Neuronal stem cell (in vitro differentiated cells): ENCODE measurements around the gene PLA2G4B.

Experiments used
- DNase-seq: peaks from one replicate; pipeline ENCODE4 v3.0.0-alpha.2; 2013; ENCODE audit warnings: low spot score
- H2AFZ ChIP-seq: one replicate; pipeline ENCODE4 v1.6.1; 2013; ENCODE audit warnings: mild to moderate bottlenecking, low read length, inconsistent platforms
- H2AK5ac ChIP-seq: 2 replicates; pipeline ENCODE4 v1.6.1; 2013; ENCODE audit warnings: low read depth, mild to moderate bottlenecking, inconsistent platforms, low read length, moderate library complexity, mixed read lengths
- H2BK120ac ChIP-seq: 2 replicates; pipeline ENCODE4 v1.6.1; 2013; ENCODE audit warnings: low read depth, mild to moderate bottlenecking, inconsistent platforms, low read length, moderate library complexity, mixed read lengths
- H2BK12ac ChIP-seq: one replicate; pipeline ENCODE4 v1.6.1; 2013; ENCODE audit warnings: low read length, inconsistent platforms
- H2BK15ac ChIP-seq: 2 replicates; pipeline ENCODE4 v1.6.1; 2013; ENCODE audit warnings: mild to moderate bottlenecking, low read length, inconsistent platforms, mixed read lengths
- H2BK5ac ChIP-seq: one replicate; pipeline ENCODE4 v1.6.1; 2013; ENCODE audit warnings: inconsistent platforms, mild to moderate bottlenecking, low read length, moderate library complexity
- H3K14ac ChIP-seq: one replicate; pipeline ENCODE4 v1.6.1; 2013; ENCODE audit warnings: low read length, inconsistent platforms
- H3K18ac ChIP-seq: 2 replicates; pipeline ENCODE4 v1.6.1; 2013; ENCODE audit warnings: low read length, inconsistent platforms
- H3K23ac ChIP-seq: 2 replicates; pipeline ENCODE4 v1.6.1; 2013; ENCODE audit warnings: low read depth, mild to moderate bottlenecking, mixed read lengths, low read length, inconsistent platforms; ENCODE audit not compliant: poor library complexity
- H3K27ac ChIP-seq: replicated peaks from 3 replicates; pipeline ENCODE4 v1.5.1; 2013; ENCODE audit warnings: low read length, inconsistent platforms
- H3K27me3 ChIP-seq, 3 experiments: 2 replicates each; pipeline ENCODE4 v1.6.1; 2013; ENCODE audit warnings: low read length in 3 of 3, mild to moderate bottlenecking in 2 of 3, inconsistent platforms in 1 of 3, low read depth in 1 of 3, mixed read lengths in 1 of 3, moderate library complexity in 1 of 3; ENCODE audit not compliant: control insufficient read depth in 3 of 3, insufficient read depth in 3 of 3
- H3K36me3 ChIP-seq, 2 donors: replicated peaks in 1 of 2; 2 replicates each; pipeline ENCODE4 v1.6.1; 2013; ENCODE audit warnings: low read length in 2 of 2; ENCODE audit not compliant: control insufficient read depth in 2 of 2, insufficient read depth in 2 of 2
- H3K4ac ChIP-seq: 2 replicates; pipeline ENCODE4 v1.6.1; 2013; ENCODE audit warnings: inconsistent platforms, mild to moderate bottlenecking, low read length, moderate library complexity
- H3K4me1 ChIP-seq, 2 donors: 1 replicate in 1 of 2; 2 replicates in 1 of 2; pipeline ENCODE4 v1.6.1; 2013; ENCODE audit warnings: low read length in 2 of 2, low read depth in 1 of 2; ENCODE audit not compliant: control insufficient read depth in 2 of 2, insufficient read depth in 1 of 2
- H3K4me2 ChIP-seq: one replicate; pipeline ENCODE4 v1.6.1; 2013; ENCODE audit warnings: mild to moderate bottlenecking, low read length, inconsistent platforms; ENCODE audit not compliant: insufficient read depth, poor library complexity, severe bottlenecking
- H3K4me3 ChIP-seq, 2 donors: 2 replicates each; pipeline ENCODE4 v1.5.1; 2013; ENCODE audit warnings: low read length in 2 of 2, mild to moderate bottlenecking in 2 of 2, inconsistent platforms in 1 of 2, moderate library complexity in 1 of 2
- H3K79me1 ChIP-seq: one replicate; pipeline ENCODE4 v1.6.1; 2013; ENCODE audit warnings: low read depth, mild to moderate bottlenecking, inconsistent platforms, low read length, moderate library complexity
- H3K9ac ChIP-seq: one replicate; pipeline ENCODE4 v1.6.1; 2013; ENCODE audit warnings: mild to moderate bottlenecking, low read depth, low read length, inconsistent platforms; ENCODE audit not compliant: poor library complexity
- H3K9me3 ChIP-seq, 2 donors: replicated peaks in 1 of 2; 2 replicates each; pipeline versions ENCODE3 to v1.6.1; 2013; ENCODE audit warnings: low read length in 2 of 2, mild to moderate bottlenecking in 2 of 2, inconsistent platforms in 1 of 2, low read depth in 1 of 2, mixed read lengths in 1 of 2, moderate library complexity in 1 of 2; ENCODE audit not compliant: control insufficient read depth in 2 of 2, insufficient read depth in 1 of 2
- H4K8ac ChIP-seq: one replicate; pipeline ENCODE4 v1.6.1; 2013; ENCODE audit warnings: low read depth, mild to moderate bottlenecking, inconsistent platforms, low read length, moderate library complexity
- H4K91ac ChIP-seq: one replicate; pipeline ENCODE4 v1.6.1; 2013; ENCODE audit warnings: low read length, low read depth, mild to moderate bottlenecking, inconsistent platforms; ENCODE audit not compliant: poor library complexity
- WGBS, 2 donors: extraction: QIAGEN DNeasy Blood & Tissue Kit; methylation state at CpG; one replicate each; pipeline ENCODE4 v1.1.7; 2013; ENCODE audit warnings: missing lambda C conversion rate in 2 of 2, mixed read lengths in 1 of 2; ENCODE audit not compliant: insufficient read length in 2 of 2, insufficient replicate concordance in 1 of 2; ENCODE audit errors: extremely low coverage in 2 of 2; 5-methylcytosine and 5-hydroxymethylcytosine counted together

PLA2G4B gene

DNA sequence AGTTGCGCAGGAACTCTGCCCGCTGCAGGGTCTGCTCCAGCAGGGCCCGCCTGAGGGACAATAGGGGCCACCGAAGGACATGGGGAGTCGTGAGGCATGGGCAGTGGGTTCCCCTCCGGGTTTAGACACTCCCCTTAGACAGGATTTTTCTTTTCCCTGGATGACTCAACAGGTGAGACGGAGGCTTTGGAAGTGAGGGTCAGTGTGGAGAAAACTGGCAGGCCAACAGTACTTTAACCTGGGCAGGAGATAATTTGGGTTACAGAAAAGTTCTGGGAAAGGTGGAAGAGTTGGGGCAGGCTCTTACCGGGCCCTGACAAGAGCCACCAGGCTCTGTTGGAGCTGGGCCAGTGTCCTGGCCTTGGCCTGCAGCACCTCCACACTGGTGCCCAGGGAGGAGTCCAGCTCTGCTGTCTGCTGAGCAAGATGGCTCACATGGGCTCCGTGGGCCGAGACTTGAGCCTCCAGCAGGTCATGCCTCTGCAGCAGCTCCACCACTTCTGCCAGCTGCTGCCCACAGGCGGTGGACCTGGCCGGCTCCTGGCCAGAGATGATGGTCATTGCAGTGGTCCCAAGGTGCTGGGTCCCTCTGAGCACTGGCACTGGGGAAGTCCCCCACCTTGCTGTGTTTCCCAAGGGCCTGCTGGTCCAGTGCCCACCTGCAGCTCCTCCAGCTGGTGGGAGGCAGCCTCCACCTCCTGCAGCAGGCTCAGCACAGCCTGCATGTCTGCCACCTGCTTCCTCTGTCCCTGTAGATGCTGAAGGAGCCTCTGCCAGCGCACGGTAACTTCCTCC, 44.2 kb downstream of the PLA2G4B start:
- Histone ChIP-seq H3K4me2 (peak overlapping the region; percentile 70), H4K91ac (no peak overlapping the region), H2BK5ac (peak overlapping the region; percentile 95), H3K36me3 (no peaks in the 10 kb centered on the region), H3K4me1 (peaks cover 0 to 8% of the 10 kb centered on the region in 2 donors), H3K27ac (no peak overlapping the region), H2BK15ac (no peak overlapping the region), H3K23ac (no peak overlapping the region), H3K4ac (no peak overlapping the region), H4K8ac (no peak overlapping the region), H3K4me3 (peak overlapping the region in 1 of 2 donors; percentile 73), H3K79me1 (no peaks in the 10 kb centered on the region), H2BK12ac (peak overlapping the region; percentile 51), H3K18ac (peak overlapping the region; percentile 92), H2AK5ac (peak overlapping the region; percentile 34), H3K9ac (no peak overlapping the region), H2AFZ (no peak overlapping the region), H2BK120ac (no peak overlapping the region), H3K27me3 (peaks cover 2 to 35% (median 31%) of the 10 kb centered on the region in 3 experiments), H3K9me3 (peaks cover 0 to 6% of the 10 kb centered on the region in 2 donors), H3K14ac (no peak overlapping the region)
- no peak for DNase-seq
- no CpG with 5 or more reads among the region's 14 CpGs for WGBS, 2 donors

DNA sequence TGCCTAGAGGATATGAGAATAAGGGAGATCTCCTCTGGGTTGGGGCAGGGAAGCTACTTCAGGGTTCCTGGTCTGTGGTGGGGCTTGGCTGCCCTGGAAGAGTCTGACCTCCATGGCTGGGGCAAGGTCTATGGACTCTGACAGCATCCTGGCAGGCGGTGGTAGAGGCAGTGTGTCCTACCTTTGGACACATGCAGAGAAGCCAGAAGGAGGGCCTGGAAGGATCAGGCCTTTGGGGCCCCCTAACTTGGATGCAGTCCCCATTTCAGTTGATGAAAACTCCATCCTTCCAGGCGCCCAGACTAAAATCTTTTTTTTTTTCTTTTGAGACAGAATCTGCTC, 44.8 kb downstream of the PLA2G4B start:
- Histone ChIP-seq H2AK5ac (no peak overlapping the region), H2BK15ac (no peak overlapping the region), H4K8ac (no peak overlapping the region), H3K27me3 (peaks cover 2 to 35% (median 31%) of the 10 kb centered on the region in 3 experiments), H2BK12ac (no peak overlapping the region), H3K9me3 (peaks cover 0 to 6% of the 10 kb centered on the region in 2 donors), H2BK5ac (no peak overlapping the region), H2AFZ (no peak overlapping the region), H3K14ac (no peak overlapping the region), H4K91ac (no peak overlapping the region), H3K4ac (no peak overlapping the region), H3K79me1 (no peaks in the 10 kb centered on the region), H3K9ac (no peak overlapping the region), H3K23ac (no peak overlapping the region), H3K36me3 (no peaks in the 10 kb centered on the region), H2BK120ac (no peak overlapping the region), H3K4me3 (no peak overlapping the region), H3K27ac (no peak overlapping the region), H3K4me1 (peaks cover 0 to 8% of the 10 kb centered on the region in 2 donors), H3K18ac (no peak overlapping the region), H3K4me2 (no peak overlapping the region)
- no CpG with 5 or more reads among the region's 2 CpGs for WGBS, 2 donors
- DNase-seq: no peak

DNA sequence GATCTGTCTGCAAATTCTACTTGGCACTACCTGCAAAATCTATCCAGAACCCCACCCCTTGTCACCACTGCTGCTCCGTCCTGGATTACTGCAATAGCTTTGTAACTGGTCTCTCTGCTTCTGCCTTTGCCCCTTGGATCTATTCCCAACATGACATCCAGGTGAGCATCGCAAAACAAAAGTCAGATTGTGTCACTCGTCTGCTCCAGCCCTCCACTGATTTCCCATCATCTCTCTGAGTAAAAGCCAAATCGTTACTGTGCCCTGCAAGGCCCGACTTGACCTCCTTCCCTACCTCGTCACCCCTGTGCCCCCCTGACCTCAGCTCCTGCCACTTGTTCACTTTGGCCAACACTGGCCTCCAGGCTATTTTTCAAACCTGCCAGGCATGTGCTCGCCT, 45.8 kb downstream of the PLA2G4B start:
- Histone ChIP-seq H2BK120ac (no peak overlapping the region), H3K4ac (no peak overlapping the region), H3K9me3 (peaks cover 0 to 6% of the 10 kb centered on the region in 2 donors), H3K79me1 (no peaks in the 10 kb centered on the region), H2BK12ac (no peak overlapping the region), H3K9ac (no peak overlapping the region), H2AFZ (no peak overlapping the region), H2BK15ac (no peak overlapping the region), H2AK5ac (no peak overlapping the region), H3K23ac (no peak overlapping the region), H4K91ac (no peak overlapping the region), H3K18ac (no peak overlapping the region), H3K14ac (no peak overlapping the region), H3K27ac (no peak overlapping the region), H3K4me3 (no peak overlapping the region), H3K36me3 (no peaks in the 10 kb centered on the region), H3K4me1 (peaks cover 0 to 8% of the 10 kb centered on the region in 2 donors), H2BK5ac (no peak overlapping the region), H4K8ac (no peak overlapping the region), H3K27me3 (peaks cover 2 to 32% (median 31%) of the 10 kb centered on the region in 3 experiments), H3K4me2 (no peak overlapping the region)
- WGBS, 2 donors: no CpG with 5 or more reads among the region's 7 CpGs
- no peak for DNase-seq

DNA sequence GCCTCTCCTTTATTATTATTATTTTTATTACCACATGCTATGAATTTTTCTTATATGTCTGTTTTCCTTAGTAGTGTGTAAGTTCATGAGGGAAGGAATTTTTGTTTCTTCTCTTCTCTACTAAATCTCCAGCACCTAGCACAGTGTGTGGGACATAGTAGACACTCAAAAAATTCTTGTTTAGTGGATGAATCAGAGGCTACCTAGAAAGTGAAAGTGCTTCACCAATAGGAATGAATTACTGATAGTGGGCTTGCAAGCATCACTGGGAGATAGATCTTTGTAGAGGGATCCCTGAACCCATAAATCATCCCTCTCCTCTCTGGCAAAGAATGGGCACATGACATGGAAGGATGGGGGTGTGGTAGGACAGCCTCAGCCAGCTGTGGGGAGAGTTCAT, 46.7 kb downstream of the PLA2G4B start:
- Histone ChIP-seq H2BK120ac (no peak overlapping the region), H3K4me1 (peaks cover 0 to 8% of the 10 kb centered on the region in 2 donors), H2AFZ (no peak overlapping the region), H3K14ac (no peak overlapping the region), H2BK5ac (no peak overlapping the region), H3K4me2 (no peak overlapping the region), H2BK15ac (no peak overlapping the region), H2BK12ac (no peak overlapping the region), H3K79me1 (no peaks in the 10 kb centered on the region), H3K18ac (no peak overlapping the region), H3K4ac (no peak overlapping the region), H3K36me3 (no peaks in the 10 kb centered on the region), H3K27ac (no peak overlapping the region), H4K91ac (no peak overlapping the region), H3K4me3 (no peak overlapping the region), H2AK5ac (no peak overlapping the region), H3K9ac (no peak overlapping the region), H3K9me3 (peaks cover 0 to 6% of the 10 kb centered on the region in 2 donors), H3K23ac (no peak overlapping the region), H3K27me3 (peaks cover 2 to 31% (median 26%) of the 10 kb centered on the region in 3 experiments), H4K8ac (no peak overlapping the region)
- DNase-seq: no peak
